ENCODE measurements around the gene ZNF488.

GRCh38 chr10:47318706-47319105 is 65.4 kb downstream of the ZNF488 start:
- TF ChIP-seq, protein P1, sequence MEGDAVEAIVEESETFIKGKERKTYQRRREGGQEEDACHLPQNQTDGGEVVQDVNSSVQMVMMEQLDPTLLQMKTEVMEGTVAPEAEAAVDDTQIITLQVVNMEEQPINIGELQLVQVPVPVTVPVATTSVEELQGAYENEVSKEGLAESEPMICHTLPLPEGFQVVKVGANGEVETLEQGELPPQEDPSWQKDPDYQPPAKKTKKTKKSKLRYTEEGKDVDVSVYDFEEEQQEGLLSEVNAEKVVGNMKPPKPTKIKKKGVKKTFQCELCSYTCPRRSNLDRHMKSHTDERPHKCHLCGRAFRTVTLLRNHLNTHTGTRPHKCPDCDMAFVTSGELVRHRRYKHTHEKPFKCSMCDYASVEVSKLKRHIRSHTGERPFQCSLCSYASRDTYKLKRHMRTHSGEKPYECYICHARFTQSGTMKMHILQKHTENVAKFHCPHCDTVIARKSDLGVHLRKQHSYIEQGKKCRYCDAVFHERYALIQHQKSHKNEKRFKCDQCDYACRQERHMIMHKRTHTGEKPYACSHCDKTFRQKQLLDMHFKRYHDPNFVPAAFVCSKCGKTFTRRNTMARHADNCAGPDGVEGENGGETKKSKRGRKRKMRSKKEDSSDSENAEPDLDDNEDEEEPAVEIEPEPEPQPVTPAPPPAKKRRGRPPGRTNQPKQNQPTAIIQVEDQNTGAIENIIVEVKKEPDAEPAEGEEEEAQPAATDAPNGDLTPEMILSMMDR (IDR thresholded peaks at IDR 0.05; ENCODE audit: low read depth, low read length, poor library complexity, severe bottlenecking), result no peak
- no peak for TF ChIP-seq EZH2phosphoT487 (IDR thresholded peaks at IDR 0.05; ENCODE audit: borderline replicate concordance, low read length)
